Stomach (tissue), 9 donors: Measurements from ENCODE around the gene RPL29. TPM values are rescaled to one million over a fixed set of nuclear protein-coding genes. Genes with fewer than 3 reads are reported as not detected.

Experiments used
- DNase-seq, 2 donors: peaks; one replicate each; pipeline versions ENCODE4 v3.0.0 to v3.0.0-alpha.2; 2013 to 2019
- H3K27ac ChIP-seq, 5 donors: fragments of 200-600 bp in 4 of 5; sonication (generic) in 4 of 5; one replicate each; pipeline ENCODE4 v1.5.1; 2013 to 2019; ENCODE audit warnings: mild to moderate bottlenecking in 1 of 5, moderate library complexity in 1 of 5
- H3K27me3 ChIP-seq, 3 donors: fragments of 200-600 bp; sonication (generic); one replicate each; pipeline ENCODE4 v1.5.1; 2017 to 2019; ENCODE audit warnings: mixed run types in 1 of 3
- H3K36me3 ChIP-seq, 4 donors: fragments of 200-600 bp; sonication (generic); 1 replicate in 3 of 4; 2 replicates in 1 of 4; pipeline ENCODE4 v1.5.1; 2016 to 2019
- H3K4me1 ChIP-seq, 4 donors: fragments of 200-600 bp; sonication (generic); one replicate each; pipeline ENCODE4 v1.5.1; 2016 to 2019
- H3K4me3 ChIP-seq, 4 donors: fragments of 200-600 bp; sonication (generic) in 3 of 4; one replicate each; pipeline ENCODE4 v1.5.1; 2016 to 2019; ENCODE audit warnings: mild to moderate bottlenecking in 1 of 4
- H3K9me3 ChIP-seq, 4 donors: fragments of 200-600 bp; sonication (generic); one replicate each; pipeline ENCODE4 v1.5.1; 2016 to 2019
- EP300 ChIP-seq: sonication (generic); formaldehyde crosslinking; IDR thresholded peaks from one replicate; pipeline ENCODE4 v1.6.1; 2017; ENCODE audit warnings: antibody characterized with exemption
- POLR2A ChIP-seq, 4 donors: fragments of 450-650 bp; IDR thresholded peaks; one replicate each; pipeline ENCODE4 v1.6.1; 2016; ENCODE audit warnings: antibody characterized with exemption in 4 of 4, control low read depth in 2 of 4, mild to moderate bottlenecking in 1 of 4, moderate library complexity in 1 of 4
- POLR2AphosphoS5 ChIP-seq, 3 donors: sonication (generic); formaldehyde crosslinking; IDR thresholded peaks; one replicate each; pipeline ENCODE4 v1.6.1; 2016; ENCODE audit warnings: antibody characterized with exemption in 3 of 3
- WGBS, 5 donors: extraction: QIAGEN DNeasy Blood & Tissue Kit in 3 of 5; methylation state at CpG; one replicate each; pipeline versions ENCODE4 v1.1.5 to v1.1.7; 2013 to 2018; 5-methylcytosine and 5-hydroxymethylcytosine counted together
- intact Hi-C: fragments of 100-400 bp; cut with DNase I; formaldehyde crosslinking; loops from one replicate; pipeline ENCODE4 v1.15.1; 2023; ENCODE audit warnings: low total_unique reads
- polyA plus RNA-seq, 3 donors: library from polyadenylated mRNA; stranded (reverse); fragments of 200-250 nt; gene quantifications; one replicate each; pipeline ENCODE4 v1.2.3, GENCODE V29; 2013
- total RNA-seq, 5 donors: library from RNA; depleted of rRNA; stranded (reverse); fragments of >200 nt; gene quantifications; one replicate each; pipeline versions ENCODE4 v1.1.0 to v1.2.3, GENCODE V29; 2014 to 2016
- TF ChIP-seq, protein P1 (sequence below), 7 experiments: fragments of 450-650 bp in 4 of 7; fragments of 200-600 bp in 3 of 7; sonication (generic) in 3 of 7; IDR thresholded peaks; one replicate each; pipeline ENCODE4 v1.5.1; 2016 to 2019; ENCODE audit warnings: antibody characterized with exemption in 7 of 7, control low read depth in 2 of 7, mild to moderate bottlenecking in 1 of 7
- donor health status: healthy with polysubstance abuse.
- donor health status: Bipolar disorder and iron deficiency.
- donor health status: healthy.

The RPL29 gene
- total and polyA plus RNA-seq, 8 donors, result 144 to 3,071 (median 1,266) TPM

DNA sequence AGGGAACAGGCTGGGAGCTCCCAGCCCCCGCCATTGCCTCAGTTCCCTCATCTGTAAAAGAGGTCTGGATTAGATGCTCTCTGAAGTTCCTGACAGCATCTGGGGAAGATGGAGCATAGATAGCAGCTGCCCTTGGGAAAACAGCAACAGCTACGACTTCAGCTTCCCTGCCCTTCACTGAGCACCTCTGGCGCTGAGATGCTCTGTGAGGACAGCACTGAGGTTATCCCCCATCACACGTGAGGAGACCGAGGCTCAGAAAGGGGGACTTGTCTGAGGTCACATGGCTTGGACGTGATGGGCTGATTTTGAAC lies 11.1 kb upstream of the RPL29 start:
- Histone ChIP-seq H3K36me3 (no peaks in the 10 kb centered on the region), H3K4me1 (peaks cover 15 to 19% (median 16%) of the 10 kb centered on the region in 4 donors), H3K9me3 (no peaks in the 10 kb centered on the region), H3K4me3 (no peak overlapping the region), H3K27me3 (no peaks in the 10 kb centered on the region), H3K27ac (no peak overlapping the region)
- intact Hi-C loops, result no loop called here
- no peak for DNase-seq
- WGBS, 5 donors, result 87 to 92% (median 88%) methylated on average over 5 to 6 of the region's 6 CpGs
- TF ChIP-seq EP300 (no peak), POLR2A (IDR thresholded peaks at IDR 0.05) (no peak), POLR2AphosphoS5 (IDR thresholded peaks at IDR 0.05) (no peak)
- TF ChIP-seq, protein P1, sequence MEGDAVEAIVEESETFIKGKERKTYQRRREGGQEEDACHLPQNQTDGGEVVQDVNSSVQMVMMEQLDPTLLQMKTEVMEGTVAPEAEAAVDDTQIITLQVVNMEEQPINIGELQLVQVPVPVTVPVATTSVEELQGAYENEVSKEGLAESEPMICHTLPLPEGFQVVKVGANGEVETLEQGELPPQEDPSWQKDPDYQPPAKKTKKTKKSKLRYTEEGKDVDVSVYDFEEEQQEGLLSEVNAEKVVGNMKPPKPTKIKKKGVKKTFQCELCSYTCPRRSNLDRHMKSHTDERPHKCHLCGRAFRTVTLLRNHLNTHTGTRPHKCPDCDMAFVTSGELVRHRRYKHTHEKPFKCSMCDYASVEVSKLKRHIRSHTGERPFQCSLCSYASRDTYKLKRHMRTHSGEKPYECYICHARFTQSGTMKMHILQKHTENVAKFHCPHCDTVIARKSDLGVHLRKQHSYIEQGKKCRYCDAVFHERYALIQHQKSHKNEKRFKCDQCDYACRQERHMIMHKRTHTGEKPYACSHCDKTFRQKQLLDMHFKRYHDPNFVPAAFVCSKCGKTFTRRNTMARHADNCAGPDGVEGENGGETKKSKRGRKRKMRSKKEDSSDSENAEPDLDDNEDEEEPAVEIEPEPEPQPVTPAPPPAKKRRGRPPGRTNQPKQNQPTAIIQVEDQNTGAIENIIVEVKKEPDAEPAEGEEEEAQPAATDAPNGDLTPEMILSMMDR (IDR thresholded peaks at IDR 0.05), result no peak

DNA sequence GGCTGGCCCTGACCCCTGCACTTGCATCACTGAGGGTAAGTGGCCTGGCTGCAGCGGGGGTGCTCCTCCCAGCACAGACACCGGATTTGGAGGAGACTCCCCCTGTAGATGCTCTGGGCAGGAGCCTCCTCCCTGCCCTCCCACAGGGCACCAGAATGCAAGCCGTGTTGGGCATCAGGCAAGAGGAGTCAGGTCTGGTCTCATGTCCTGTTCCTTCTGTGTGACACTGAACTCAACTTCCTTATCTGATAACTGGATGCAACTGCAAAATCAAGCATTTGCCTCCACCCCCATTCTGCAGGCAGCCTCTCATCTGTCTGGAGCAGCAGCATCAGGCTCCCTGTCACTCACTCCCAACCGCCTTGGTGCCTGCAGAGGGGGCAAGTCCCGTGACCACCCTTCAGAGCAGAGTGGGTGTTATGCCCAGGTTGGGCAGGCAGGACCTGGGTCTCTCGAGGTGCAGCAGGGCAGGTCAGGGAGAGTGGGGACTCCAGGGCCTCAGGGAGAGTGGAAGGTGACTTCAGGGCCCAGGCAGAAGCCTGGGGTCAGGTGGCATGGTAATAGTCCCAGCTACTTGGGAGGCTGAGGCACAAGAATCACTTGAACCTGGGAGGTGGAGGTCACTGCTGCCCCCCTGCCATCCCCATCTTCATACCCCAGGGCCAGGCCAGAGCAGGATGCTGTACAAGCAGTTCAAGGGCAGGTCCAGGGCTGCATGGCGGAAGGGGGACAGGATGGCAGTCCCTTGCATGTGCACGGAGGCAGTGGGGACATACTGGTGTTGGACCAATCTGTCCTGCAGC lies 10.5 kb upstream of the RPL29 start:
- TF ChIP-seq, protein P1 (IDR thresholded peaks at IDR 0.05), result no peak
- TF ChIP-seq EP300 (no peak), POLR2A (IDR thresholded peaks at IDR 0.05) (no peak), POLR2AphosphoS5 (IDR thresholded peaks at IDR 0.05) (no peak)
- no peaks in the 10 kb centered on the region for H3K36me3 ChIP-seq
- H3K27me3 ChIP-seq, result no peaks in the 10 kb centered on the region
- no peak for DNase-seq
- intact Hi-C loops, result no loop called here
- H3K9me3 ChIP-seq, result no peaks in the 10 kb centered on the region
- H3K27ac ChIP-seq, result peak overlapping the region in 3 of 5 donors; percentile 26 to 49 (median 36)
- H3K4me1 ChIP-seq, result peaks cover 20 to 24% (median 21%) of the 10 kb centered on the region in 4 donors
- WGBS, 5 donors, result 50 to 69% (median 62%) methylated on average over 5 to 8 of the region's 8 CpGs
- H3K4me3 ChIP-seq, result no peak overlapping the region

DNA sequence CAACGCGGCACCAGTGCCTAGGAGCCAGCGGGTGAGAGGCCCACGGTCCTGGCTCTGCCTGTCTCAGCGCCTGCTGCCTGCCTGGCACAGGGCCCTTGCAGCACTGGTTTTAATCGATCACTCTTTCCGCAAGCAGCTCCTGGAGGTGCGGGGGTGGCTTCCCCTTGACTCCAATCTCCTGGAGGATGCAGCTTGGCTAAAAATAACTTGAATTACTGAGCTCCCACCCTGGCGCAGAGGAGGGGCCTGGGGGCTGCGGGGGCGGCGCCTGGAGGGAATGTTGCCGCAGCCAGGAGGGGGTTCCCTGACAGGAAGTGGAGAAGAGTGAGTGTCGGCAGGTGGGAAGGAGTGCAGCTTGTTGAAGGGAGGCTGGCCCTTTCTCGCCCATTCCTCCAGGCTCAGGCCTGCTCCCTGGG lies 9.9 kb upstream of the RPL29 start:
- WGBS, 5 donors, result 6 to 12% (median 9%) methylated on average over 14 to 15 of the region's 15 CpGs
- Histone ChIP-seq H3K4me3 (no peak overlapping the region), H3K36me3 (no peaks in the 10 kb centered on the region), H3K9me3 (no peaks in the 10 kb centered on the region), H3K4me1 (peaks cover 20 to 24% (median 22%) of the 10 kb centered on the region in 4 donors), H3K27ac (peak overlapping the region in 3 of 5 donors; percentile 26 to 49 (median 36)), H3K27me3 (no peaks in the 10 kb centered on the region)
- TF ChIP-seq POLR2AphosphoS5 (IDR thresholded peaks at IDR 0.05) (peak in 1 of 3 donors; percentile 12), EP300 (no peak)
- intact Hi-C loops, result no loop called here
- peak; percentile 52 to 88 for DNase-seq

DNA sequence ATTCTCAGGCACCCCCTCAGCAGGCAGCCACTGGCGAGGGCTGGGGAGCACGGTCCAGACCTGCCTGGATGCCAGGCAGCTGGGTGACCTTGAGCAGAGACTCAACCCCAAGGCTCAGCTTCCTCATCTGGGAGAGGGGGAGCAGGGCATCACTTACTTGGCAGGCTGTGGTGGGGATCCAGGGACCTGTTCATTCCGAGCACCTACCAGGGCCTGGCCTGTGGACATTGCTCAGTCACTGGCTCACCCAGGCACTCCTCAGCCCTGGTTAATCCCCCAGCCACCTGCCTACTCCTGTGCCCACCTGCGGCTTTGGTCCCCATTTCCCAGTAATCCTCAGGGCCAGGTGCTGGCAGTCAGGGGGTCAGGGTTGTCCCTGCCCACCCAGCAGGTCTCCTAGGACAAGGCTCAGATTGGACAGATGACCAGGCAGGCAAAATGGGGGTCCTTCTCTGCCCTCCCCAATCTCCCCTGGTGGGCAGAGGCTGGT lies 9.3 kb upstream of the RPL29 start:
- intact Hi-C loops, result loop anchor here (5.0 kb wide), 2 partner anchors 117 to 137 kb away; no protein-coding TSS in a partner anchor
- Histone ChIP-seq H3K9me3 (no peaks in the 10 kb centered on the region), H3K4me1 (peaks cover 20 to 24% (median 22%) of the 10 kb centered on the region in 4 donors), H3K4me3 (no peak overlapping the region), H3K27ac (peak overlapping the region in 2 of 5 donors; percentile 36 to 49), H3K27me3 (no peaks in the 10 kb centered on the region), H3K36me3 (no peaks in the 10 kb centered on the region)
- TF ChIP-seq POLR2A (IDR thresholded peaks at IDR 0.05) (no peak), EP300 (no peak)
- TF ChIP-seq, protein P1 (IDR thresholded peaks at IDR 0.05), result no peak
- no peak for DNase-seq
- WGBS, 5 donors, result 82 to 100% (median 93%) methylated on average over 2 to 4 of the region's 4 CpGs
